NOMO-1 treated with dmso at 0.1 percent for 144 hours (cell line): ENCODE data around the gene TAS2R7.
"Not testable (repeated sequence)": the region's sequence is repeated elsewhere in the genome, so short reads cannot be mapped to it uniquely, and the experiment has no call there.

Source experiments
- DNase-seq: peaks from one replicate; lab custom pipeline; 2025; ENCODE audit not compliant: unreplicated experiment; lab: John Stamatoyannopoulos, UW

TAS2R7 gene, protein sequence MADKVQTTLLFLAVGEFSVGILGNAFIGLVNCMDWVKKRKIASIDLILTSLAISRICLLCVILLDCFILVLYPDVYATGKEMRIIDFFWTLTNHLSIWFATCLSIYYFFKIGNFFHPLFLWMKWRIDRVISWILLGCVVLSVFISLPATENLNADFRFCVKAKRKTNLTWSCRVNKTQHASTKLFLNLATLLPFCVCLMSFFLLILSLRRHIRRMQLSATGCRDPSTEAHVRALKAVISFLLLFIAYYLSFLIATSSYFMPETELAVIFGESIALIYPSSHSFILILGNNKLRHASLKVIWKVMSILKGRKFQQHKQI

DNA sequence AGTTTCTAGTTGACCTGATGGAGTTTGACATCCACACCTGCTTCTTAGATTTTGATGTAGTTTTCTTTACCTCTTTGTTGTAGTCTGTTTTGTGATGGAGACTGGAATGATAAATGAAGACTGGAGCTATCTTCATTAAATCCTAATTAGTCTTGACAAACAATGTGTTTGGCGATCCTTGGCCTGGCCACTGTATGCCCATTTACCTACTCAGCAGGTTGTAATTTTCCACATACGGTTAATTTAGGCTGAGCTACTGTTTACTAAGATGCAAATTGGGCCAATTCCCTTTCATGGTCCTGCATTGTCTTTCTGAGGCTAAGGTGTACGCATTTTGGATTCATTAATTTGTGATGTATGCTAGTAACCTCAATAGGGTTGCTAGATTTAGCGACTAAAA lies at the start of gene TAS2R7:
Gene TAS2R7 (minus strand): TSS at position 41 of the 400 bp plus-strand sequence. CDS start 57 bp downstream, outside the sequence.
- no peak for DNase-seq

DNA sequence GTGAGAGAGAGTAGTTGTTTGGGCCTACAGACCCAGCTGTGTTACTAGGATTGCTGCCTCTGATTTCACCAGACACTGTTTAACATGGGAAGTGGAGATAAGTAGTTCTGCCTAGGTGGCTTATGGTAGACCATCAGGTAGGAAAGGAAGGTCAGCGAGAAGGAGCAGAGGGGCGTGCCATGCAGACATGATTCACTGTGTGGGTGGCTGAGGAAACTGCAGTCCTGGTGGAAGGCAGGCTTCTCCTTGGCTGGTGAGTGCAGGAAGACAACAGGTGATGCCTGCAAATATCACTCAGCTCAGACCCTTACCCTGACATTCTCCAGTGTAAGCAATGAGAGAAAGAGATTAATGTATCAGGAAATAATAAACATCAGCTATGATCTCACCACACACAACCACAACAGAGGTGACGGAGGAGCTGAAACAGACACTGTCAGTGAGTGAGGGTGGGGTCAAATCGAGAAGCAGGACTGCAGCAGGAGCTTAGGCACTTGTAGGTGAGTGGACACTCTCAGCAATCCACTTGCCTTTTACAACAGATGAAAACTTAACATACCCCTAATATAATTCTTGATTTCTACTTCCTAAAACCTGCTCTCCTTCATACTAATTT lies 48.9 kb upstream of the TAS2R7 start:
- DNase-seq = no peak

DNA sequence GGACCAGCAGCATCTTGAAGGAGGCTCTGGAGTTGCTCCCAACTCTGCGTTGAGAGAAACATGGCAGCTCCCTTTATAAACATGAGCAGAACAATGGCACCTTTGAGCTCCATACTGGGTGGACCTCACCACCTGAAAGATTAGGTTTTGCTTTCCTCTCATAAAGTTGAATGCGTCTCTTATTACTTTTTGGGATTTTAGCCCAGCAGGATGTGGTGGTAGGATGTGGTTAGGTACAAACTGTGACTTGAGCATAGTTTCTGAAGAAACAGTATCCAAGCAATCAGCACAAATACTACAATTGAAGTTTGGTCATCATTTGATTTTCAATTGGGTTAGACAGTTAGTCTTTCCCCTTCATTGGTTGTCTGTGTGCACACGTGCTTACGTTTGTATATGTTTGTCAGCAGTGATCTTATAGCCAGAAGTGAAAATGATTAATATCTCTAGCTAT lies 47.0 kb upstream of the TAS2R7 start, which contains the start of gene PRR4:
Gene PRR4 (minus strand): TSS at position 51 of the 454 bp plus-strand sequence. CDS start 38 bp downstream, at position 13.
- DNase-seq = no peak

DNA sequence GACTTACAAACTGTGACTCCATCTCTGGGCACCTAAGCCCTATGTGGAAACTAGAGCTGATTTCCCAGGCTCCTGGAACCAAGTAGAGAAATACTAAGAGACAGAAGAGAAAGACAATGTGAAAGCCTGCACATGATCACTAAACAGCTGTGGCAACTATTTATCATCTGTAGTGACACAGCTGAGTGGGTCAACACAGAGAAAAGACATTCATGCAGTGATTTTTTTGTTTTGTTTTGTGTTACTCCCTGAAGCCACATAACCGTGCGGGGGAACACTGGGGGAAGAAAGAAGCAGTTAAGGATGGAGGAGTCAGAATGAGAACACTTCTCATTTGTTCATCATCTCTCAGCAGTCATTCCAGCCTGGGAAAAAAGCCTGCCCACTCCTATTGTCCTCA lies 45.3 kb upstream of the TAS2R7 start:
- DNase-seq = no peak

DNA sequence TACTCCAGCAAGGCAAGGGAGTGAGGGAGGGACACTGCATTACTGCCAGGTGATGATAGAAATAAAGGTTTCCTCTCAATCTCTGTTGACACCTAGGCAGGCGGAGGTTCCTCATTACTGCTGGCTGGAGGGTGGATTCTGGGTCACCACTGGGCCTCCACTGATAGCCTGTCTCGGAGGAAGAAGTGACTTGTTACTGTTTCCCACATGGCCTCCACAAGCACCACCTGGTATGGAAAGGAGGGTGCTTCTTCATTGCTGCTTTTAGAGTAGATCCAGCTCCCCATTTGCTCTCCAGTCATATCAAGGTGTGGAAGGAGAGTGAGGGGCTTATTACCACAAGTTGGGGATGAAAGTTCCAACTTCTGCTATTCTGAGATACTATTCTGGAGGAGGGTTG lies 40.4 kb upstream of the TAS2R7 start:
- DNase-seq = no peak

DNA sequence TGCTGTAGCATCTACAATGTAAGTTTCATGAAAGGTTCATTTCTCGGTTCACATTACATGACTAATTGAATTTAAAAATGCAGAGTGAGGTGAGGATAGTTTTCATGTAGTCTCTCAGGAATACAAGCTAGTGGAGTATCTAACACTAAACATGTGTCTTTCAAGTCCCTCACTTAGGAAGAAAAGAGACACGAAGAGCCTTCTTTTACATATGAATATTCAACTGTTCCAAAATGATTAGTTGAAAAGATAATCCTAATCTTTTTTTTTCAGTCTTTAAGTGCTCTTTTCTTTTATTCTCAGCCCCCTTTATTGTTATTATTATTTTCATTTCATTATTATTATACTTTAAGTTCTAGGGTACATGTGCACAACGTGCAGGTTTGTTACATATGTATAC lies 36.0 kb upstream of the TAS2R7 start:
- no peak for DNase-seq

DNA sequence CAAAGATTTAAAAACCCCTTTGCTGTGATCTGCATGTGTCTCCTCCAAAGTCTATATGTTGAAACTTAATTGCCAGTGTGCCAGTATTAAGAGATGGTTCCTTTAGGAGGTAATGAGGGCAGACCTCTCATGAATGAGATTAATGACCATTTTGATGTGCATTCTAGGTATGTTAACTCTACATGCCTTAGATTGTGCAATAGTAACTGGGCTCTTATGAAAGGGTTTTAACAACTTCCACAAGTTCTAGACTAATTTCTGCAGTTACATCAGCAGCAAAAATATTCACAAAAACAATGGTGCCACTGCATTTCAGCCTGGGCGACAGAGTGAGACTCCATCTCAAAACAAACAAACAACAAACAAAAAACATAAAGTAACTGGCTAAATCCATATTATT lies 27.6 kb upstream of the TAS2R7 start:
- DNase-seq = no peak

DNA sequence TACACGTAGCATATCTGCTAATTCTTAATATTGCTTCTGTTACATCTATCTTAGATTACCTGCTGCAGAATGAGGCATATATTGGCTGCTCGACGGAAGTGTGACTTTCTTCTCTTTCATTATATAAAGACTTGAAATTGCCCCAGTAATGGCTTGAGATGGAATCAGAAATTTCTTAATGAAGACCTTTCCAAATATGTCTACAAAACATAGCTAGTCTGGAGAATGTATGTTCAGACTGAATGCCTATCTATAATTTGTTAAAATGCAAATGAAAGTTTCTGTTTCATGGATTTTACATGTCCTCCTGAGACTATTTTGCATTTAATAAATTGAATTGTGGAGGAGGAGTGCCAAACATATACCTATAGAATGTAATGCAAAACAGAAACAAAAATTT lies 23.8 kb upstream of the TAS2R7 start, which contains the start of gene TAS2R10:
Gene TAS2R10 (minus strand): TSS at position 101 of the 400 bp plus-strand sequence. CDS start 89 bp downstream, at position 12.
- DNase-seq = no peak

DNA sequence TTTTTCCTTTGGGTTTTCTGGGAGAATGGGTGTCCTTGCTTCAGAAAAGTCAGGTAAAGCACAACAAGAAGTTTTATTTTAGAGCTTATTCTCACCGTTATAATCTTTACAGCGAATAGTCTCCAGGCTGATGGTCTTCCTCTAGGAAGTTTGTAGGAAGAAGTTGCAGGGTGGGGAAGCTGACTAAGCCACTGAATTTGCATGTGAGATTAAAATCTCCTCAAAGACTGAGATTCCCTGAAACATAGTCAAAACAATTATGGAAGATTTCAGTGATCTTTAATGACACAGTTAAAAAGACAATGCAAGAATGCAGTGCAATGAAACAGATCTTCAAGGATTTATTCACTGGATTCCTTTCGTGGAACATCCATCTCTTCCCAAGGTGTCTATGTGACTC lies 22.5 kb upstream of the TAS2R7 start:
- no peak for DNase-seq

DNA sequence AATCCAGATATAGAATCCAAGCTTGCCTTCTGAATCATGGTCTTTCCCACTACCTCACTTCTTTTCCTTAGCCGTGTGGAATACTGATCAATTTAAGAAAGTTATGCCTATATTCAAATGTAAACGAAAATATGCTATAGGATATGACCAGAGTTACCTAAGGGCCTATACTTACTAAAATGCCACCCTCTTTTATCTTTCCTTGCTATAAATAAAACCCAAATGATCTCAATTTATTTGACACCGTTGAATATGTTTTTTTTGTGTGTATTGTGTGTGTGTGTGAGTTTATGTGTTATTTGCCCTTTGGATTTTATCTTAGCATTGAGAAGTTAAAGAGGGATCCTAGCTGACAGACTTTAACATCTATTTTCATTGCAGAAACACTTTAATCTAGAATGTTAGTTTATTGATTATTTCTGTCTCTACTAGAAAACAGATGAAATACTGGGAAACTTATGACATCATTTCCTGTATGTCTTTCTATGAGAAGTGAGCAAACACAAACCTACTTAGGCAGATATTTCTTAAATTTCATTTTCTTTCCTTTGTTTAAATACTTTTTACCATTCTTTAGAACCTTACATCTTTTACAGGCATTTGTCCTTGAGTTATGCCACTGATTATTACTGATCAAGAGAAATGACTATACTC lies 9.6 kb upstream of the TAS2R7 start:
- no peak for DNase-seq

DNA sequence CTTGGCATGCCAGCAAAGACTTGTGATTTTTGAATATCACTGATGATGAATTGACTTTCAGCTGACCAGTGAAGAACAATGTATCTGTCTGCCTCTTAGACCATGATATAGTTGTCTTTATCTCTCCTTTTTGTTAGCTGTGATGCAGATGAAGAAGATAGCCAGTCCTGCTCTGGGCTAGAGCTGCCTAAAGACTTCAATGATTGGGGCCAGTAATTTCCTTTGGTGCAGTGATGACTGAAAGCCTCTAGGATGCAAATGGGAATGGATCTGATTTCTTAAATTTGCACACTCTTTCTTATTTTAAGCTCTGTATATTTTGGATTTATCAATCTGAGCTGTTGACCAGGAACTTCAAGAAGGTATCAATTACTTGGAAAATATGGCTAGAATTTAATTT lies 7.6 kb upstream of the TAS2R7 start, which contains the start of gene TAS2R9:
Gene TAS2R9 (minus strand): TSS at position 101 of the 400 bp plus-strand sequence. CDS start 93 bp downstream, at position 8.
- no peak for DNase-seq

DNA sequence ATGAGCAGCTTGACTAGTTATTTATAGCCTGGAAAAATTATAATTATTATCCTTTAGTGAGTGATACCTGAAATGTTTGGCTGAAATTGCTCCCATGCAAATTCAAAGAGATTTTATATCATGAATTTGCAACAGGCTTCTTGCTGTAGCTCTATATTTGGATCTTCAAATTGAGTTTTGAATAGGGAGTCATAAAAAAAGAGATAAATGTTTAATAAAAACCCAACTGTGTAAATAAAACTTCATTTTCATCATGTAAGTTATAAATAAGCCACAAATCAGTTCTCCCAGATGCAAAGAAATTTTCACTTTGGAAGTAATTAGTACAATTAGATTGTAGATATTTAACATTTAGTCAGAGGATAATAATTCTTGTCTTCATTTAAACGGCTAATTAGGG lies 4.8 kb upstream of the TAS2R7 start, which contains the start of gene TAS2R8:
Gene TAS2R8 (minus strand): TSS at position 101 of the 400 bp plus-strand sequence. CDS start 306 bp downstream, outside the sequence.
- DNase-seq = no peak

DNA sequence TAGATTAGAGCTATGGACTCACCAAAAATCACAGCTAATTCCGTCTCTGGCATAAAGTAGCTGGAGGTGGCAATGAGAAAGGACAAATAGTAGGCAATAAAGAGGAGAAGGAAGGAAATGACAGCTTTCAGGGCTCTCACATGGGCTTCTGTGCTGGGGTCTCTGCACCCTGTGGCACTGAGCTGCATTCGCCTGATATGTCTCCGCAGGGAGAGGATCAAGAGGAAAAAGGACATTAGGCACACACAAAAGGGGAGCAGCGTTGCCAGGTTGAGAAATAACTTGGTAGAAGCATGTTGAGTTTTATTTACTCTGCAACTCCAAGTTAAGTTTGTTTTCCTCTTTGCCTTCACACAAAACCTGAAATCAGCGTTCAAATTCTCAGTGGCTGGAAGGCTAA lies 686 bp downstream of the TAS2R7 start:
- DNase-seq = no peak

DNA sequence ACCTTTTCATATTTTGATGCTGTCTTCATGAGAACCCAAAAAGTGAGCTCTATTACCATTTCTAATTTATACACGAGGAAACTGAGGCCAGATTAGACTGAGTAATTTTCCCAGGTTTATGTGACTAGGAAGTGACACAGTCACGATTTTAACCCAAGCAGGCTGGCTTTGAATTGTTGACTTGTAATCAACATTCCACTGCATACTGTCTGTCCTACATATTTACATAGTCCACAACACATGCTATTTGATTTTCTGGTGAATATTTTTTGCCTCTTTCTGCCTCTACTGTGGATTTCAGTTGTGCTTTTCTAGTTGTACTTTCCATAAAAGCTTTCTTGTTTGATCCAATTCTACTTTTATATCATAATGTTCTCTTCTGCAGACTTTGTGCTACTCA lies 8.2 kb downstream of the TAS2R7 start:
- DNase-seq = no peak

DNA sequence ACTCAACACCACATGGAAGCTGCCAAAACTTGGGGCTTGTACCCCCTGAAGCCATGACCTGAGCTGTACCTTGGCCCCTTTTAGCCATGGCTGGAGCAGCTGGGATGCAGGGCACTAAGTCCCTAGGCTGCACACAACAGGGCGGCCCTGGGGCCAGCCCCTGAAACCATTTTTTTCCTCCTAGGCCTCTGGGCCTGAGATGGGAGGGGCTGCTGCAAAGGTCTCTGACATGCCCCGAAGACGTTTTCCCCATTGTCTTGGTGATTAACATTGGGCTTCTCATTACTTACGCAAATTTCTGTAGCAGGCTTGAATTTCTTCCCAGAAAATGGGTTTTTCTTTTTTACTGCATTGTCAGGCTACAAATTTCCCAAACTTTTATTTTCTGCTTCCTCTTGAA lies 10.7 kb downstream of the TAS2R7 start:
- DNase-seq = not testable (repeated sequence)

DNA sequence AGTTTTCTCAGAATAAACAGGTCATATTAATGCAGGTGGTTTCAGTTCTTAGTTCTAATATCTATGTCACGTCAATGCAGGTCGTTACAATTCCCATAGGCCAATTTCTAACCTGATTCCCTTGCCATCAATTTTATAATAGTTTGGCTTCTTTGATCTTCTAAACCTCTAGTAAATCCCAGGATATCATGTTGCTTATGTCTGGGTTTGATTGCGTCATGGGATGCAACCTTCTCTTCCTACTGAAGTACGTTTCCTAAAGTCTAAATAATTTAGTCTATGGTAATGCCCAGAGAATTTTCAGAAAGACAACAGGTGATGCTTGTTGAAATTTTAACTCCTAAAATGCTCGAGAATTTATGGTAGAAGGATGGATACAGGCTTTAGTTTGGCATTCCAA lies 19.2 kb downstream of the TAS2R7 start:
- DNase-seq = no peak

DNA sequence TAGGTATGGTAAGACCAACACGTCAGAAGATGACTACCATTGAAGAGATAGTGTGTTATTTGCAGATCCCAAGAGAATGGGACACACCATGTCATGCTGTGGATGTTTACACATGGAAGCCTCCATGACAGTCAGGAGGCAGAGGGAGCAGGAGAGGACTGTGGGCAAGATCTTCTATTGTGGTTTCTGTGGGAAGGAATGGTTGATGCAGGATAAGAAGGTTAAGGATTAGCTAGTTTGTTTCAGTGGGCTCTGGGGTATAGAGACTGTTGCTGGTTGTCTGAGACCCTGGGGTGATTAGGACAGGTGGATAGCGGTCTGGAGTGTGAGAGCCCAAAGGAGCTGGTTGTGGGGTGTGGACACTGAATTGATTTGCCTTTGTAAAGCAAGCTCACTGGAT lies 23.3 kb downstream of the TAS2R7 start:
- no peak for DNase-seq

DNA sequence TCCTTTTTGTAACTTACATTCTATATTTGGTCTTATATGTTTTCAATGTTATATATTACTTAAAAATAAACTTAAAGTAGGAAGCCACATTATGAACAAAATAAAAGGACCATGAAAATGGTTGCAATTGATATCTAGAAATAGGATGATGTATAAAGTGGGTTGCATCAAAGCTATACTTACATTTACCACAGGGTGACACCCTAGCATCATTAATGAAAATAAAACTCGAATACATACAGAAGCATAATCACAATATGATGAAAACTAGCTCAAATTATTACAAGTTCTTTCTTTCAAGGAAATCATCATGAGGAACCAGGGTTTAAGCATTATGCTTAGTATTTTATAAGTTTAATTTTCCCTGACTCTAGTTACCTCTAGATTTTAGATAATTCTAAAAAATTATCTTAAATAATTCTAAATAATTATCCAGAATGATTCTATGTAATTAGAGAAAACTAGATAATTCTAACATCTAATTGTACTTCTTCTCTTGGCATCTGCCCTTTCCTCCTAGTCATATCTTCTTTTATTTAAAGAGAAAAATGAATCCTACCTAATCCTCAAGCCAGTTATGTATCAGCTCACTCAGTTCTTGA lies 31.2 kb downstream of the TAS2R7 start:
- no peak for DNase-seq

DNA sequence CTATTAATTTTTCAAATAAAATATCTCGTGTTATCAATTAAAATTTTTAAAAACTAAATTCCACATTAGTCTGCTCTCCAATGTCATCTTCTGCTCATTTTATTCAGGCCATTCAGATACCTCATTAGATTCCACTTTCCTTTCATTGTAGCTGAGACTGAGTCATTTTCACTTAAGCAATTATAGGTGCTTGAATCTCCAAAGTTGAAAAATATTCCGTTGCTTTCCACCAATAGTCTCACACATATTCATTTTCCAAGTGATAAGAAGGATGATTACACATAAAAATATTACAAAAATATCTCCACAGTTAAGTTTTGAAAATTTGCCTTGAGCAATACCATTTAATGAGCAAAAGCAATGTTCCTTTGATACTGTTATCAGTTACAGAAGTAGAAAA lies 42.8 kb downstream of the TAS2R7 start:
- DNase-seq = no peak

DNA sequence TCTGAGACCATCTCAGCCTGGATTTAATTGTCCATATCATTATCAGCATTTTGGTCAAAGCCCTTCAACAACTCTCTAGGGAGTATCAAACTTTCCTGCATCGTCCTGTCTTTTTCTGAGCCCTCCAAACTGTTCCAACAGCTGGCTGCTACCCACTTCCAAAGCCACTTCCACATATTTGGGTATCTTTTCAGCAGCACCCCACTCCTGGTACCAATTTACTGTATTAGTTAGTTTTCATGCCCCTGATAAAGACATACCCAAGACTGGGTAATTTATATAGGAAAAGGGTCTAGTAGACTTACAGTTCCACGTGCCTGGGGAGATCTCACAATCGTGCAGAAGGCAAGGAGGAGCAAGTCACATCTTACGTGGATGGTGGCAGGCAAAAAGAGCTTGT lies 46.2 kb downstream of the TAS2R7 start:
- DNase-seq = no peak

DNA sequence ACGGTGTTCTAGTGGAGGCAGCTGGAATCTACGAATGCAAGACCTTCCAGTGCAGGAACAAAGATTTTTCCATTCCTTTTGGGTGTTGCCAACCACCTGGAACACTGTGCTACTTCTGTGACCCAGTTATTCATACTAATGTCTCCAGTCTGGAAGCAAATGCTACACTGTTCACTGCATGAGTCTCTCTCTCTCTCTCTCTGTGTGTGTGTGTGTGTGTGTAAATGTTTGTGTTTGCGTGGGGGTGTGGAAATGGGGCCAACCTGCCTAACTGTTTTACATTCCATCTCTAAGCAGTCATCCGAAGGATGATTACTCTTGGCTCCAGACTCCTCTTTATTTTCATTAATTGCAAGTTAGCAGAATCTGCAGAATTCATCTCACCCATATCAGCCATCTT lies 49.4 kb downstream of the TAS2R7 start:
- DNase-seq = no peak
